Suppressor macrophage (primary cell): ENCODE results near the gene IL17REL.
A peak's percentile ranks its signal among the peaks of the same experiment; 100 is the strongest.

ENCODE experiments used
- DNase-seq, 4 experiments: peaks; one replicate each; pipeline ENCODE4 v3.0.0-alpha.2; 2020 to 2022

The IL17REL gene

GRCh38 chr22:50022171-50022819, 9.7 kb upstream of the IL17REL start:
- DNase-seq = no peak

- DNase-seq = no peak
Observed at GRCh38 chr22:50020606-50021005, 8.0 kb upstream of the IL17REL start.

- DNase-seq = no peak
Observed at GRCh38 chr22:50019316-50019715, 6.8 kb upstream of the IL17REL start.

- DNase-seq = no peak
Observed at GRCh38 chr22:50018608-50019285, 6.2 kb upstream of the IL17REL start.

GRCh38 chr22:50017701-50018224, 5.2 kb upstream of the IL17REL start:
- DNase-seq = no peak

- peak in 3 of 4 experiments; percentile 13 to 15 (median 13) for DNase-seq
Observed at GRCh38 chr22:50016988-50017700, 4.6 kb upstream of the IL17REL start.

GRCh38 chr22:50016308-50016987, 3.9 kb upstream of the IL17REL start:
- DNase-seq = no peak

GRCh38 chr22:50015451-50016307, 3.1 kb upstream of the IL17REL start:
- no peak for DNase-seq

- no peak for DNase-seq
Observed at GRCh38 chr22:50014655-50015401, 2.3 kb upstream of the IL17REL start.

- no peak for DNase-seq
Observed at GRCh38 chr22:50014053-50014501, 1.5 kb upstream of the IL17REL start.

GRCh38 chr22:50011447-50012210, 936 bp downstream of the IL17REL start:
- DNase-seq = no peak

GRCh38 chr22:50010676-50011446, 1.7 kb downstream of the IL17REL start:
- no peak for DNase-seq

- DNase-seq = no peak
Observed at GRCh38 chr22:50009765-50010675, 2.5 kb downstream of the IL17REL start.

GRCh38 chr22:50009251-50009650, 3.3 kb downstream of the IL17REL start:
- DNase-seq = no peak

- no peak for DNase-seq
Observed at GRCh38 chr22:50008151-50009040, 4.2 kb downstream of the IL17REL start.

- no peak for DNase-seq
Observed at GRCh38 chr22:50007057-50007511, 5.5 kb downstream of the IL17REL start.

- peak; percentile 33 to 73 (median 55) for DNase-seq
Observed at GRCh38 chr22:50004918-50005317, 7.6 kb downstream of the IL17REL start.
